PC-3 (cell line): ENCODE results near the gene SLC34A1. TPM values are rescaled to one million over a fixed set of nuclear protein-coding genes. Genes with fewer than 3 reads are reported as not detected.

ENCODE experiments used
- ATAC-seq: fragments of 200-7000 bp; cut with Tn5 transposase; 2 replicates; pipeline ENCODE4 v1.9.1; 2020; ENCODE audit warnings: mild to moderate bottlenecking, moderate library complexity
- BruUV-seq: library from RNA; stranded (reverse); fragments of 400-500 nt; replicated peaks from 2 replicates; lab custom pipeline; 2021; lab: Mats Ljungman, UMichigan
- CTCF ChIA-PET: fragments of 300-600 bp; sonication (Branson Sonifier 250); formaldehyde crosslinking; loops from one replicate; lab custom pipeline; 2022; ENCODE audit warnings: antibody characterized with exemption; lab: Charles Lee
- POLR2A ChIA-PET: fragments of 300-600 bp; sonication (Branson Sonifier 250); formaldehyde crosslinking; loops from one replicate; lab custom pipeline; 2022; ENCODE audit warnings: antibody characterized with exemption; ENCODE audit not compliant: unreplicated experiment; lab: Charles Lee
- DNase-seq: peaks from one replicate; pipeline ENCODE4 v3.0.0-alpha.2; 2015
- H2AFZ ChIP-seq: fragments of 300-600 bp; sonication (generic); 2 replicates; pipeline ENCODE4 v1.6.0; 2016; ENCODE audit warnings: antibody characterized with exemption, low read length
- H3F3A ChIP-seq: fragments of 300-600 bp; sonication (generic); one replicate; pipeline ENCODE4 v1.6.0; 2017; ENCODE audit warnings: antibody characterized with exemption, low read length, control low read depth, mild to moderate bottlenecking; ENCODE audit not compliant: unreplicated experiment
- H3K27ac ChIP-seq: fragments of 300-600 bp; sonication (generic); 2 replicates; pipeline ENCODE4 v1.5.1; 2016; ENCODE audit warnings: mild to moderate bottlenecking, low read length
- H3K27me3 ChIP-seq: fragments of 300-600 bp; sonication (generic); 2 replicates; pipeline ENCODE4 v1.6.1; 2016; ENCODE audit warnings: low read length, mixed read lengths
- H3K36me3 ChIP-seq: fragments of 300-600 bp; sonication (generic); 2 replicates; pipeline ENCODE4 v1.6.1; 2016; ENCODE audit warnings: low read depth, mixed run types, low read length, mixed read lengths
- H3K4me1 ChIP-seq: fragments of 300-600 bp; sonication (generic); 2 replicates; pipeline ENCODE4 v1.5.1; 2016; ENCODE audit warnings: low read length; ENCODE audit not compliant: insufficient read depth
- H3K4me2 ChIP-seq: fragments of 300-600 bp; sonication (generic); 2 replicates; pipeline ENCODE4 v1.6.0; 2016; ENCODE audit warnings: low read length
- H3K4me3 ChIP-seq: fragments of 300-600 bp; sonication (generic); 2 replicates; pipeline ENCODE4 v1.5.1; 2016; ENCODE audit warnings: mild to moderate bottlenecking, low read length, mixed read lengths
- H3K79me2 ChIP-seq: fragments of 300-600 bp; sonication (generic); 2 replicates; pipeline ENCODE4 v1.6.1; 2017; ENCODE audit warnings: low read length, mixed read lengths
- H3K9ac ChIP-seq: fragments of 300-600 bp; sonication (generic); 2 replicates; pipeline ENCODE4 v1.6.0; 2016; ENCODE audit warnings: mild to moderate bottlenecking, low read length
- H3K9me2 ChIP-seq: fragments of 300-600 bp; sonication (generic); replicated peaks from 2 replicates; pipeline ENCODE4 v1.6.1; 2016; ENCODE audit warnings: mixed run types, low read length, mixed read lengths
- H3K9me3 ChIP-seq: fragments of 300-600 bp; sonication (generic); 2 replicates; pipeline ENCODE4 v1.6.1; 2016; ENCODE audit warnings: low read length, mixed read lengths
- H4K20me1 ChIP-seq: fragments of 300-600 bp; sonication (generic); 2 replicates; pipeline ENCODE4 v1.6.1; 2016; ENCODE audit warnings: low read length, mixed read lengths
- CTCF ChIP-seq: fragments of 300-600 bp; sonication (generic); conservative IDR thresholded peaks from 2 replicates; pipeline ENCODE4 v1.5.1; 2017; ENCODE audit warnings: antibody characterized with exemption, low read depth, mild to moderate bottlenecking, low read length
- EZH2 ChIP-seq: fragments of 300-600 bp; sonication (generic); IDR thresholded peaks from one replicate; pipeline ENCODE4 v1.6.1; 2017; ENCODE audit warnings: antibody characterized with exemption, mild to moderate bottlenecking, low read length; ENCODE audit not compliant: unreplicated experiment
- EZH2phosphoT487 ChIP-seq: fragments of 300-600 bp; sonication (generic); IDR thresholded peaks from 2 replicates; pipeline ENCODE4 v1.6.1; 2018; ENCODE audit warnings: mild to moderate bottlenecking, antibody characterized with exemption, low read length, borderline replicate concordance
- intact Hi-C: fragments of 100-400 bp; cut with micrococcal nuclease; formaldehyde crosslinking; loops from 2 replicates; pipeline ENCODE4 v1.9.0; 2023
- total RNA-seq: library from RNA; depleted of rRNA; stranded (reverse); fragments of >200 nt; gene quantifications from 2 replicates; pipeline ENCODE4 v1.2.3, GENCODE V29; 2014

SLC34A1 gene
- total RNA-seq, 1 experiment from 2014 or later: 0.07 TPM

- no peak overlapping the region for H3K27ac ChIP-seq
- no peaks in the 10 kb centered on the region for H3F3A ChIP-seq
- ATAC-seq: no peak
- no peaks in the 10 kb centered on the region for H3K9me2 ChIP-seq
- H3K36me3 ChIP-seq: peaks cover 15% of the 10 kb centered on the region; the same call in 1 of the 2 replicates
- CTCF ChIA-PET: no interaction called here
- DNase-seq: no peak
- H4K20me1 ChIP-seq: no peaks in the 10 kb centered on the region
- intact Hi-C loops: no loop called here
- H3K4me1 ChIP-seq: no peaks in the 10 kb centered on the region
- H3K9me3 ChIP-seq: no peaks in the 10 kb centered on the region
- peaks cover 10% of the 10 kb centered on the region for H3K79me2 ChIP-seq
- POLR2A ChIA-PET: no interaction called here
- no peak overlapping the region for H2AFZ ChIP-seq
- no TSS peak for BruUV-seq
- TF ChIP-seq CTCF (no peak), EZH2phosphoT487 (no peak), EZH2 (no peak)
- no peaks in the 10 kb centered on the region for H3K27me3 ChIP-seq
- no peak overlapping the region for H3K4me2 ChIP-seq
- no peak overlapping the region for H3K4me3 ChIP-seq
- H3K9ac ChIP-seq: no peak overlapping the region
These were observed 49.5 kb downstream of the SLC34A1 start for GRCh38 chr5:177433658-177434217.

GRCh38 chr5:177434437-177434836 is 50.2 kb downstream of the SLC34A1 start:
- H3K36me3 ChIP-seq: peaks cover 15% of the 10 kb centered on the region; the same call in 1 of the 2 replicates

More at GRCh38 chr5:177434437-177434836, 50.2 kb downstream of the SLC34A1 start:
- DNase-seq: no peak
- Histone ChIP-seq H3F3A (no peaks in the 10 kb centered on the region), H3K9ac (no peak overlapping the region), H3K4me3 (no peak overlapping the region), H3K9me2 (no peaks in the 10 kb centered on the region), H3K27ac (no peak overlapping the region), H3K79me2 (peaks cover 3% of the 10 kb centered on the region), H3K4me1 (no peaks in the 10 kb centered on the region), H3K9me3 (no peaks in the 10 kb centered on the region), H2AFZ (no peak overlapping the region), H3K27me3 (no peaks in the 10 kb centered on the region), H3K4me2 (no peak overlapping the region), H4K20me1 (no peaks in the 10 kb centered on the region)
- CTCF ChIA-PET: no interaction called here
- intact Hi-C loops: no loop called here
- no peak for ATAC-seq
- BruUV-seq: no TSS peak
- TF ChIP-seq CTCF: no peak
- no peak for TF ChIP-seq EZH2phosphoT487
- TF ChIP-seq EZH2: no peak
- POLR2A ChIA-PET: no interaction called here
